IgD-negative memory B cell (primary cell): Measurements from ENCODE around the gene NHLH2. TPM values are rescaled to one million over a fixed set of nuclear protein-coding genes. Genes with fewer than 3 reads are reported as not detected.

Source experiments
- H3K27ac Mint-ChIP-seq, 3 donors: one replicate each; pipeline ENCODE4 v1.8.0; 2020 to 2022; ENCODE audit warnings: mild to moderate bottlenecking in 3 of 3, mixed read lengths in 3 of 3, moderate library complexity in 1 of 3
- H3K27me3 Mint-ChIP-seq: one replicate; pipeline ENCODE4 v1.8.0; 2021; ENCODE audit warnings: mixed read lengths
- H3K36me3 Mint-ChIP-seq: one replicate; pipeline ENCODE4 v1.8.0; 2020; ENCODE audit warnings: mild to moderate bottlenecking, mixed read lengths
- H3K4me1 Mint-ChIP-seq, 3 donors: one replicate each; pipeline ENCODE4 v1.8.0; 2020 to 2022; ENCODE audit warnings: mixed read lengths in 3 of 3, mild to moderate bottlenecking in 1 of 3
- H3K4me3 Mint-ChIP-seq, 4 donors: one replicate each; pipeline ENCODE4 v1.8.0; 2020 to 2022; ENCODE audit warnings: mild to moderate bottlenecking in 4 of 4, mixed read lengths in 4 of 4, moderate library complexity in 3 of 4
- H3K9me3 Mint-ChIP-seq, 3 donors: one replicate each; pipeline ENCODE4 v1.8.0; 2020 to 2021; ENCODE audit warnings: mixed read lengths in 3 of 3, mild to moderate bottlenecking in 1 of 3
- polyA plus RNA-seq: library from polyadenylated mRNA; unstranded; fragments of 300-500 nt; fragmentation: Illumina TruSeq; gene quantifications from one replicate; pipeline ENCODE4 v1.2.3, GENCODE V29; 2021

Gene NHLH2
- polyA plus RNA-seq, 1 donor from 2014 or later, result not detected

GRCh38 chr1:115854005-115854404, 13.1 kb upstream of the NHLH2 start:
- no peak overlapping the region for H3K27ac Mint-ChIP-seq
- no peaks in the 10 kb centered on the region for H3K36me3 Mint-ChIP-seq
- H3K4me3 Mint-ChIP-seq, result no peak overlapping the region
- H3K27me3 Mint-ChIP-seq, result peaks cover 8% of the 10 kb centered on the region
- H3K4me1 Mint-ChIP-seq, result no peaks in the 10 kb centered on the region
- H3K9me3 Mint-ChIP-seq, result peaks cover 7 to 12% (median 10%) of the 10 kb centered on the region in 3 donors

- Mint-ChIP-seq H3K9me3 (peaks cover 5 to 11% (median 11%) of the 10 kb centered on the region in 3 donors), H3K36me3 (no peaks in the 10 kb centered on the region), H3K4me1 (no peaks in the 10 kb centered on the region), H3K4me3 (no peak overlapping the region), H3K27me3 (peaks cover 7% of the 10 kb centered on the region), H3K27ac (no peak overlapping the region)
Observed at GRCh38 chr1:115850937-115851336, 10.0 kb upstream of the NHLH2 start.

- peaks cover 10% of the 10 kb centered on the region for H3K27me3 Mint-ChIP-seq
- H3K9me3 Mint-ChIP-seq, result peaks cover 5 to 17% (median 9%) of the 10 kb centered on the region in 3 donors
- no peak overlapping the region for H3K4me3 Mint-ChIP-seq
- no peak overlapping the region for H3K27ac Mint-ChIP-seq
- H3K4me1 Mint-ChIP-seq, result no peaks in the 10 kb centered on the region
- no peaks in the 10 kb centered on the region for H3K36me3 Mint-ChIP-seq
Observed at GRCh38 chr1:115847787-115848186, 6.9 kb upstream of the NHLH2 start.

- H3K36me3 Mint-ChIP-seq, result peaks cover 2% of the 10 kb centered on the region
- H3K4me1 Mint-ChIP-seq, result peaks cover 1 to 5% (median 5%) of the 10 kb centered on the region in 3 donors
- no peak overlapping the region for H3K4me3 Mint-ChIP-seq
- H3K27me3 Mint-ChIP-seq, result peaks cover 39% of the 10 kb centered on the region
- peaks cover 0 to 6% (median 2%) of the 10 kb centered on the region in 3 donors for H3K9me3 Mint-ChIP-seq
- H3K27ac Mint-ChIP-seq, result no peak overlapping the region
Observed at GRCh38 chr1:115842948-115843347, 2.0 kb upstream of the NHLH2 start.

GRCh38 chr1:115839679-115840237, 1.2 kb downstream of the NHLH2 start:
- Mint-ChIP-seq H3K36me3 (peaks cover 2% of the 10 kb centered on the region), H3K4me3 (peak overlapping the region in 2 of 4 donors; percentile 51 to 55), H3K4me1 (peaks cover 1 to 5% (median 5%) of the 10 kb centered on the region in 3 donors), H3K27me3 (peaks cover 45% of the 10 kb centered on the region), H3K9me3 (peaks cover 0 to 6% (median 2%) of the 10 kb centered on the region in 3 donors), H3K27ac (no peak overlapping the region)

- peaks cover 46% of the 10 kb centered on the region for H3K27me3 Mint-ChIP-seq
- peak overlapping the region in 3 of 4 donors; percentile 63 to 89 (median 76) for H3K4me3 Mint-ChIP-seq
- H3K36me3 Mint-ChIP-seq, result peaks cover 2% of the 10 kb centered on the region
- no peak overlapping the region for H3K27ac Mint-ChIP-seq
- H3K4me1 Mint-ChIP-seq, result peaks cover 1 to 5% (median 5%) of the 10 kb centered on the region in 3 donors
- peaks cover 0 to 2% (median 0%) of the 10 kb centered on the region in 3 donors for H3K9me3 Mint-ChIP-seq
Observed at GRCh38 chr1:115839029-115839678, 1.8 kb downstream of the NHLH2 start.

- no peak overlapping the region for H3K4me3 Mint-ChIP-seq
- no peak overlapping the region for H3K27ac Mint-ChIP-seq
- H3K36me3 Mint-ChIP-seq, result peaks cover 2% of the 10 kb centered on the region
- H3K27me3 Mint-ChIP-seq, result peaks cover 44% of the 10 kb centered on the region
- H3K9me3 Mint-ChIP-seq, result no peaks in the 10 kb centered on the region
- H3K4me1 Mint-ChIP-seq, result peaks cover 1 to 5% (median 5%) of the 10 kb centered on the region in 3 donors
Observed at GRCh38 chr1:115838431-115839028, 2.4 kb downstream of the NHLH2 start.

- peaks cover 2% of the 10 kb centered on the region for H3K36me3 Mint-ChIP-seq
- H3K27me3 Mint-ChIP-seq, result peaks cover 43% of the 10 kb centered on the region
- no peaks in the 10 kb centered on the region for H3K9me3 Mint-ChIP-seq
- peaks cover 1 to 5% (median 5%) of the 10 kb centered on the region in 3 donors for H3K4me1 Mint-ChIP-seq
- H3K27ac Mint-ChIP-seq, result no peak overlapping the region
- H3K4me3 Mint-ChIP-seq, result no peak overlapping the region
Observed at GRCh38 chr1:115837740-115838421, 3.0 kb downstream of the NHLH2 start.

GRCh38 chr1:115837341-115837739, 3.6 kb downstream of the NHLH2 start:
- Mint-ChIP-seq H3K36me3 (peaks cover 2% of the 10 kb centered on the region), H3K4me3 (no peak overlapping the region), H3K27ac (no peak overlapping the region), H3K27me3 (peaks cover 39% of the 10 kb centered on the region), H3K4me1 (peaks cover 1 to 5% (median 5%) of the 10 kb centered on the region in 3 donors), H3K9me3 (no peaks in the 10 kb centered on the region)

GRCh38 chr1:115833856-115834255, 7.1 kb downstream of the NHLH2 start:
- peaks cover 2% of the 10 kb centered on the region for H3K36me3 Mint-ChIP-seq
- H3K9me3 Mint-ChIP-seq, result no peaks in the 10 kb centered on the region
- H3K4me1 Mint-ChIP-seq, result peaks cover 0 to 2% (median 2%) of the 10 kb centered on the region in 3 donors
- H3K27me3 Mint-ChIP-seq, result peaks cover 30% of the 10 kb centered on the region
- no peak overlapping the region for H3K4me3 Mint-ChIP-seq
- no peak overlapping the region for H3K27ac Mint-ChIP-seq

GRCh38 chr1:115832651-115833050, 8.3 kb downstream of the NHLH2 start:
- Mint-ChIP-seq H3K27ac (peak overlapping the region in 1 of 3 donors; percentile 36), H3K4me1 (peaks cover 0 to 6% (median 4%) of the 10 kb centered on the region in 3 donors), H3K27me3 (peaks cover 33% of the 10 kb centered on the region), H3K9me3 (no peaks in the 10 kb centered on the region), H3K4me3 (no peak overlapping the region), H3K36me3 (peaks cover 3% of the 10 kb centered on the region)

GRCh38 chr1:115830963-115831362, 10.0 kb downstream of the NHLH2 start:
- peaks cover 32% of the 10 kb centered on the region for H3K27me3 Mint-ChIP-seq
- no peaks in the 10 kb centered on the region for H3K9me3 Mint-ChIP-seq
- peak overlapping the region in 1 of 3 donors; percentile 49 for H3K27ac Mint-ChIP-seq
- peaks cover 3% of the 10 kb centered on the region for H3K36me3 Mint-ChIP-seq
- H3K4me3 Mint-ChIP-seq, result no peak overlapping the region
- peaks cover 0 to 8% (median 4%) of the 10 kb centered on the region in 3 donors for H3K4me1 Mint-ChIP-seq

- Mint-ChIP-seq H3K9me3 (no peaks in the 10 kb centered on the region), H3K27ac (no peak overlapping the region), H3K4me1 (peaks cover 0 to 8% (median 4%) of the 10 kb centered on the region in 3 donors), H3K27me3 (peaks cover 34% of the 10 kb centered on the region), H3K36me3 (peaks cover 3% of the 10 kb centered on the region), H3K4me3 (peak overlapping the region in 1 of 4 donors; percentile 67)
Observed at GRCh38 chr1:115829947-115830346, 11.0 kb downstream of the NHLH2 start.

GRCh38 chr1:115829023-115829674, 11.8 kb downstream of the NHLH2 start:
- Mint-ChIP-seq H3K4me3 (peak overlapping the region in 1 of 4 donors; percentile 53), H3K36me3 (peaks cover 3% of the 10 kb centered on the region), H3K27me3 (peaks cover 32% of the 10 kb centered on the region), H3K27ac (no peak overlapping the region), H3K4me1 (peaks cover 0 to 8% (median 4%) of the 10 kb centered on the region in 3 donors), H3K9me3 (no peaks in the 10 kb centered on the region)
